Stimulated activated CD4-positive, alpha-beta T cell treated with anti-CD3 and anti-CD28 coated beads, Interleukin-2, amount 100 ng/mL, for 24 hours (primary cell): ENCODE data around the gene MAMDC4.

ENCODE experiments used
- DNase-seq, 2 donors: peaks; one replicate each; pipeline ENCODE4 v3.0.0-alpha.2; 2020

MAMDC4 gene

DNA sequence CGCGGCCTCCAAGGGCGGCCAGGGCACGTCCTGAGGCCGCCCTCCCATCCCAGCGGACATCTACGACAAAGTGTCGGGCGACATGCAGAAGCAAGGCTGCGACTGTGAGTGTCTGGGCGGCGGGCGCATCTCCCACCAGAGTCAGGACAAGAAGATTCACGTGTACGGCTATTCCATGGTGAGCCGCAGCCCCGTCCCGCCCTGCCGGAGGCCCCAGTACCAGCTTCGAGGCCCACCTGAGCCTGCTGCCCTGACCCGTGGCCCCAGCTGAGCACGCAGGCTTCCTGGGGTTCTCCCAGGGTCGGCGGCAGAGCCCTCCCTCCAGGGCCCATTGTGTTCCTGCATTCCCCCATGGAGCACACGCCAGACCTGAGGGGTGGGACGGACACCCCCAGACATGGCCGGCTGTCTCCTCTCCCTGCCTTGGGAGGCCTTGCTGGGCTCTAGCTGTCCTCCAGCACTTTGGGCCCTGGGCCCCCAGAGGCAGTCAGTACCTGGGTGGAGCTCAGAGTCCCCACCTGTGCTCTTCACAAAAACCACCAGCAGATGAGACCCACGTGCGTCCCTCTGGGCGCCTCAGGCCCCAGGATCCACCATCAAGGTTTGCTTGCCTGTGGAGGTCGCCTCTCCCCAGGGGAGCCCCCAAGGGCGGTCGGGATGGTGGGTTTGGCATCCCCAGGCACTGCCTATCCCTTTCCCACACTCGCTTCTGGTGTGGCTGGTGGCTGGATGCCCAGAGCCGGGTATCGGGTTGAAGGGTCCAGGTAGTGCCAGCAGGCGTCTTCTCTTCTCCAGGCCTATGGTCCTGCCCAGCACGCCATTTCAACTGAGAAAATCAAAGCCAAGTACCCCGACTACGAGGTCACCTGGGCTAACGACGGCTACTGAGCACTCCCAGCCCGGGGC lies 1.9 kb upstream of the MAMDC4 start:
- DNase-seq: no peak

DNA sequence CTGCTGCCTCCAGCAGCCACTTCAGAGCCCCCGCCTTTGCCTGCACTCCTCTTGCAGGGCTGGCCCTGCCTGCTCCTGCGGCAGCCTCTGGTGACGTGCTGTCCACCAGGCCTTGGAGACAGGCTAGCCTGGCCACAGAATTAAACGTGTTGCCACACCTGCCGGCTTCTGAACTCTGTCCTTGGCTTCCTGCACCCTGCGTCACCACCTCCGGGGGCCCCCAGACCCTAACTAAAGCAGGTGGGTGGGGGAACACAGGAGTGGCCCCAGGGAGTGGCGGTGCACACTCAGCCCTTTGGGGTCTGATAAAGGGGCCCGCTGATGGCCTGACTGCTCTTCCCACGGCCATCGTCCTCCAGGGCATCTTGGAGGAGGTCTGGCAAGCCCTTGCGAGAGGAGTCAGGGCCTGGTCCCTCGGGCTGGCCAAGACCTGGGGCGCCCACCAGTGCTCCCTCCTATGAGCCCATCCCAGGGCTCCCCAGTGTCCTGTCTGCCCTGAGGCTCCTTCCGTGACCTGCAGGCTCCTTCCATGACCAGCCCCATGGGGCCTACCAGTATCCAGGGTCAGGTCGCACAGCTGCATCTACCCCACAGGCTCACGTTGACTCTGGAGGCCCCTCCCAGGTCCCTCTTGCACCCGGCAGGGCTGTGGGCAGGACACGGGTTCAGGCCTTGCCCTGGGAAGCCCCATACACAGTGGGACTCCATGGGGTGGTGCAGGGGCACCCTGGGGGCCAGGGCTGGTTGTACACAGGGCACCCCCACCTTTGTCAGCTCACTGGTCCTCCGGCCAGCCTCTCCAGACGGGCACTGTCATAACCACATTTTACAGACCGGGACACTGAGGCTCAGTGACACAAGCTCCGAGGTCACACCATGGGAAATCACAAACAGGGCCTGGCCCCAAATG lies 1.0 kb upstream of the MAMDC4 start:
- DNase-seq: no peak

DNA sequence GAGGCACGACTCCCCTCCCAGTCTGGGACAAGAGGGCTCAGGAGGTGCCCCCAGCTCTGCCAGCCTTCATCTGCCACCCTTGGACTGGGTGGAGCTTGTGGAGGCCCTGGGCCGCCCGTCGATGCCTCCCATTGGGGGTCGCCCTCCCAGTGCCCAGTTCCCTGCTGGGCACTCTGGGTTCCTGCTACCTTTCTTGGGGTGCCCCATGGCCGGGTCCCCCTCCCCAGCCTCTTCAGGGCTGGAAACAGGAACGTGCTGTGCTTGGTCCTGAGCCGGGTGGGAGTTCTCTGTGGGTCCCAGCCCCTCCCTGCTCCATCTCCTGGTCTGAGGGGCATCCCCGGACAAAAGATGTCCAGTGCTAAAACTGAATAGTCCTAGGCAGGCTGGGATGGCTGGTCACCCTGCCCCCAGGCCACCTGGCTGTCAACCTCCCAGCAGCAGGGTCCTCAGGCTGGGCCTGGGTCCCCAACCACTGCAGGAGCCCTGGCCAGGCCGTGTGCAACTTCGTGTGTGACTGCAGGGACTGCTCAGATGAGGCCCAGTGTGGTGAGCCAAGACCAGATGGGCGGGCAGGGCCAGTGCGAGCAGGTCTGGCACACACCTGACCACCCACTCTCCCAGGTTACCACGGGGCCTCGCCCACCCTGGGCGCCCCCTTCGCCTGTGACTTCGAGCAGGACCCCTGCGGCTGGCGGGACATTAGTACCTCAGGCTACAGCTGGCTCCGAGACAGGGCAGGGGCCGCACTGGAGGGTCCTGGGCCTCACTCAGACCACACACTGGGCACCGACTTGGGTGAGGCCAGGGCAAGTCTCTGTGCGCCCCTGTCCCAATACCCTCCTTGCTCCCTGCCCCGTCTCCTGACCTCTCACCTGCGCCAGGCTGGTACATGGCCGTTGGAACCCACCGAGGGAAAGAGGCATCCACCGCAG lies 784 bp downstream of the MAMDC4 start:
- no peak for DNase-seq

DNA sequence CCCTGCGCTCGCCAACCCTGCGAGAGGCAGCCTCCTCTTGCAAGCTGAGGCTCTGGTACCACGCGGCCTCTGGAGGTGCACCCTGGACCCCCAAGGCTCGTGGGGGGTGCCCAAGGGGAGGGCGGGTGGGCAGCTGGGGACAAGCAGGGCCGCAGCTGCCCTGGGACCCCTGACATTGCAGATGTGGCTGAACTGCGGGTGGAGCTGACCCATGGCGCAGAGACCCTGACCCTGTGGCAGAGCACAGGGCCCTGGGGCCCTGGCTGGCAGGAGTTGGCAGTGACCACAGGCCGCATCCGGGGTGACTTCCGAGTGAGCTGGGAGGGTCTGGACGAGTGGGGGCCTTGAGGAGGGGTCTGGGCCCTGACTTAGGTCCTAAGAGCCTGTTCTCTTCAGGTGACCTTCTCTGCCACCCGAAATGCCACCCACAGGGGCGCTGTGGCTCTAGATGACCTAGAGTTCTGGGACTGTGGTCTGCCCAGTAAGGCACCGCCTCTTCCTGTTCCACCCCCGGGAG lies 1.5 kb downstream of the MAMDC4 start:
- DNase-seq: no peak

DNA sequence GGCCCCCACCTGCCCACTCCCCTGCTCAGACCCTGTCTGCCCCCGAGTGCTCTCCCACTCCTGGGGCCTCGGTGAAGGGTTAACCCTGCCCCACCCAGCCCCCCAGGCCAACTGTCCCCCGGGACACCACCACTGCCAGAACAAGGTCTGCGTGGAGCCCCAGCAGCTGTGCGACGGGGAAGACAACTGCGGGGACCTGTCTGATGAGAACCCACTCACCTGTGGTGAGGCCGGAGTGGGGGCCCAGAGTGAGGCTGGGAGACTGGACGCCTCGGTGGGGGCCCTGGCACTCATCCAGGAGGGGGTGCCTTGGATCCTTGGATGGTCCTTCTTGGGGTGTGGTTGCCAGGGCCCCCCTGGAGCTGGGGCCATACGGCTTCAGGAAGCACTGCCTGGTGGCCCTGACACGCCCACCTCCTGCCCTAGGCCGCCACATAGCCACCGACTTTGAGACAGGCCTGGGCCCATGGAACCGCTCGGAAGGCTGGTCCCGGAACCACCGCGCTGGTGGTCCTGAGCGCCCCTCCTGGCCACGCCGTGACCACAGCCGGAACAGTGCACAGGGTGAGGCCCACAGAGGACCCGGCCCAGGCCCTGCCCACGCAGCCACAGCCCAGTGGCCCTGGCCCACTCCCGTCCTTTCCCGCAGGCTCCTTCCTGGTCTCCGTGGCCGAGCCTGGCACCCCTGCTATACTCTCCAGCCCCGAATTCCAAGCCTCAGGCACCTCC lies 2.1 kb downstream of the MAMDC4 start:
- DNase-seq: no peak

DNA sequence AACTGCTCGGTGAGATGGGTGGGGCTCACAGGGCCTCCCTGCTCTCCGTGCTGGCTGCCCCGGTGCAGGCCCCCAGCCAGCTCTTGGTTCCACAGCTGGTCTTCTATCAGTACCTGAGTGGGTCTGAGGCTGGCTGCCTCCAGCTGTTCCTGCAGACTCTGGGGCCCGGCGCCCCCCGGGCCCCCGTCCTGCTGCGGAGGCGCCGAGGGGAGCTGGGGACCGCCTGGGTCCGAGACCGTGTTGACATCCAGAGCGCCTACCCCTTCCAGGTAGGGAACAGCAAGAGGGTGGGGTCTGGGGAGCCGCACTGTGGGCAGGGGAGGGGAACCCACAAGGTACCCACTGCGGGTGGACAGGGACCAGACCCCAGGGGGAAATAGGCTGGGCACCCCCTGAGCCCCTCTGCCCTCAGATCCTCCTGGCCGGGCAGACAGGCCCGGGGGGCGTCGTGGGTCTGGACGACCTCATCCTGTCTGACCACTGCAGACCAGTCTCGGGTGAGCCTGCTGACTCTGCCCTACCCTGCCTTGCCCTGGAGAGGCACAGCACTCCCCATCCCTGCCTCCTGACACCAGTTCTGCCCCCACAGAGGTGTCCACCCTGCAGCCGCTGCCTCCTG lies 2.8 kb downstream of the MAMDC4 start:
- no peak for DNase-seq

DNA sequence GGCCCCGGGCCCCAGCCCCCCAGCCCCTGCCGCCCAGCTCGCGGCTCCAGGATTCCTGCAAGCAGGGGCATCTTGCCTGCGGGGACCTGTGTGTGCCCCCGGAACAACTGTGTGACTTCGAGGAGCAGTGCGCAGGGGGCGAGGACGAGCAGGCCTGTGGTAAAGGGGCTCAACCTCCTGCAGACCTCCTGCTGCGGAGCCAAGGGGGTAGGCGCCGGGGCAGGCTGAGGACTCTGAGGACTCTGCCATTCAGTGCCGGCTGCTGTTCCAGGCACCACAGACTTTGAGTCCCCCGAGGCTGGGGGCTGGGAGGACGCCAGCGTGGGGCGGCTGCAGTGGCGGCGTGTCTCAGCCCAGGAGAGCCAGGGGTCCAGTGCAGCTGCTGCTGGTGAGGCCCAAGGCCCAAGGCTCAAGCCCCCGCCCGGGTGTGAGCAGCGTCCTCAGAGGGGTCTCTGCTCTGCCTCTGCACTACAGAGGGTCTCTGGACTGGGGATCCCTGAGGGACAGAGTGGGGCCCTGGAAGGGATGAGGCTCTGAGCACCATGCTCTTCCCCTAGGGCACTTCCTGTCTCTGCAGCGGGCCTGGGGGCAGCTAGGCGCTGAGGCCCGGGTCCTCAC lies 3.4 kb downstream of the MAMDC4 start:
- DNase-seq: no peak

DNA sequence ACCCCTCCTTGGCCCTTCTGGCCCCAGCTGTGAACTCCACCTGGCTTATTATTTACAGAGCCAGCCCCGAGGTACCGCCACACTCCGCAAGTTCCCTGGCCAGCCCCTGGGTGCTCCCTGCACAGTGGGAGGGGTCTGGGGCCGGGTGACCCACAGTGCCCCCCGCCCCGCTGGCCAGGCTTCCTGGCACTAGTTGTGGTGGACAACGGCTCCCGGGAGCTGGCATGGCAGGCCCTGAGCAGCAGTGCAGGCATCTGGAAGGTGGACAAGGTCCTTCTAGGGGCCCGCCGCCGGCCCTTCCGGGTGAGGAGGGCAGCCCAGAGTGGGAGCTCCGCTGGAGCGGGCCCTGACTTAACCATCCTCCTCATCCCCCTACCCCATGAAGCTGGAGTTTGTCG lies 3.9 kb downstream of the MAMDC4 start:
- DNase-seq: no peak

DNA sequence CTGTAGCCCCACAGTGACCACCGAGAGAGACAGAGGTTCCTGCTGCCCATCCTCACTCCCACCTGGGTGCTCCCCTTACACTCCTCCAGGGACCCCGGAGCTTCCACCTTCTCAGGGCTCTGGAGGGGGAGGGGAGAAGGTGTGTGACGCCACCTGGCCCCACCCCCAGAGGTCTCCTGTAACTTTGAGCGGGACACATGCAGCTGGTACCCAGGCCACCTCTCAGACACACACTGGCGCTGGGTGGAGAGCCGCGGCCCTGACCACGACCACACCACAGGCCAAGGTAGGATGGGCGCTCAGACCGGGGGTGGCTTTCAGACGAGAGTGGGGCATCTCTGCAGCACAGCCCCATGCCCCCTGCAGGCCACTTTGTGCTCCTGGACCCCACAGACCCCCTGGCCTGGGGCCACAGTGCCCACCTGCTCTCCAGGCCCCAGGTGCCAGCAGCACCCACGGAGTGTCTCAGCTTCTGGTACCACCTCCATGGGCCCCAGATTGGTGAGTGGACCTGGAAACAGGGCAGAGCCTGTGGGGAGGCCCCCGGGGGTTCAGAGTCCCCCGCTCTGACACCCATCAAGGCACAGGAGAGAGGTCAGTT lies 4.5 kb downstream of the MAMDC4 start:
- DNase-seq: no peak

DNA sequence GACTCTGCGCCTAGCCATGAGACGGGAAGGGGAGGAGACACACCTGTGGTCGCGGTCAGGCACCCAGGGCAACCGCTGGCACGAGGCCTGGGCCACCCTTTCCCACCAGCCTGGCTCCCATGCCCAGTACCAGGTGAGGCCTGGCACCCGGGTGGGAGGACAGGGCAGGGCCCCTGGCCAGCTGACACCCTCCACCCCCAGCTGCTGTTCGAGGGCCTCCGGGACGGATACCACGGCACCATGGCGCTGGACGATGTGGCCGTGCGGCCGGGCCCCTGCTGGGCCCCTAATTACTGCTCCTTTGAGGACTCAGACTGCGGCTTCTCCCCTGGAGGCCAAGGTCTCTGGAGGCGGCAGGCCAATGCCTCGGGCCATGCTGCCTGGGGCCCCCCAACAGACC lies 5.0 kb downstream of the MAMDC4 start:
- DNase-seq: no peak

DNA sequence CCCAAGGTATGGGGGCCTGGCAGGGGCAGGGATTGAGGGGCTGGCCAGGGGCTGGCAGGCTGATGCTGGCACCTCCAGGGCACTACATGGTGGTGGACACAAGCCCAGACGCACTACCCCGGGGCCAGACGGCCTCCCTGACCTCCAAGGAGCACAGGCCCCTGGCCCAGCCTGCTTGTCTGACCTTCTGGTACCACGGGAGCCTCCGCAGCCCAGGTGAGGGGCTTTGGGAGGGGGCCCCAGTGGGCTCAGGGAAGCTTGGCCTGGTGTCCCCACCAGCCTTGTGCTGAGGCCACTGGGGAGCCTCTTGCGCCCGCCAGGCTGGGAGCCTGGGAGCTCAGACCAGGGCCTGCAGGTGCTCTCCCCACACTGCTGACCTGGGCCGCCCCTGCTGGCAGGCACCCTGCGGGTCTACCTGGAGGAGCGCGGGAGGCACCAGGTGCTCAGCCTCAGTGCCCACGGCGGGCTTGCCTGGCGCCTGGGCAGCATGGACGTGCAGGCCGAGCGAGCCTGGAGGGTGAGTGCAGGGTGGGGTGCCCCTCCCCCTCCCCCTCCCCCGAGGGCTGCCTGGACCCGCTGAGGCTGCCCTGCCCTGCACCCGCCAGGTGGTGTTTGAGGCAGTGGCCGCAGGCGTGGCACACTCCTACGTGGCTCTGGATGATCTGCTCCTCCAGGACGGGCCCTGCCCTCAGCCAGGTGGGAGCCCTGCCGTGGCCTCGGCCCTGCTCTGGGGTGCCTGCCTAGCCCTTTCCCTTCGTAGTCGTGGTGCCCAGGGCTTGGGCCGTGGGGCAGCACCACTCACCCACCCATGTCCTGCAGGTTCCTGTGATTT lies 5.7 kb downstream of the MAMDC4 start:
- DNase-seq: no peak

DNA sequence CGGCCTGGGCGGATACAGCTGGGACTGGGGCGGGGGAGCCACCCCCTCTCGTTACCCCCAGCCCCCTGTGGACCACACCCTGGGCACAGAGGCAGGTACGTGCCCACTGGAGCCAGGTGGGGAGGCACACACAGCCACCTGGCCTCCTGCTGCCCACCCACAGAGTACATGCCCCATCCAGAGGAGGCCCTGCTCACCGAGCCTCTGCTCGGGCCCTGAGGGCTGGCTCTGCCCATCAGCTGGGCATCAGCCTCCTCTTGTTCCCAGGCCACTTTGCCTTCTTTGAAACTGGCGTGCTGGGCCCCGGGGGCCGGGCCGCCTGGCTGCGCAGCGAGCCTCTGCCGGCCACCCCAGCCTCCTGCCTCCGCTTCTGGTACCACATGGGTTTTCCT lies 6.3 kb downstream of the MAMDC4 start:
- DNase-seq: no peak

DNA sequence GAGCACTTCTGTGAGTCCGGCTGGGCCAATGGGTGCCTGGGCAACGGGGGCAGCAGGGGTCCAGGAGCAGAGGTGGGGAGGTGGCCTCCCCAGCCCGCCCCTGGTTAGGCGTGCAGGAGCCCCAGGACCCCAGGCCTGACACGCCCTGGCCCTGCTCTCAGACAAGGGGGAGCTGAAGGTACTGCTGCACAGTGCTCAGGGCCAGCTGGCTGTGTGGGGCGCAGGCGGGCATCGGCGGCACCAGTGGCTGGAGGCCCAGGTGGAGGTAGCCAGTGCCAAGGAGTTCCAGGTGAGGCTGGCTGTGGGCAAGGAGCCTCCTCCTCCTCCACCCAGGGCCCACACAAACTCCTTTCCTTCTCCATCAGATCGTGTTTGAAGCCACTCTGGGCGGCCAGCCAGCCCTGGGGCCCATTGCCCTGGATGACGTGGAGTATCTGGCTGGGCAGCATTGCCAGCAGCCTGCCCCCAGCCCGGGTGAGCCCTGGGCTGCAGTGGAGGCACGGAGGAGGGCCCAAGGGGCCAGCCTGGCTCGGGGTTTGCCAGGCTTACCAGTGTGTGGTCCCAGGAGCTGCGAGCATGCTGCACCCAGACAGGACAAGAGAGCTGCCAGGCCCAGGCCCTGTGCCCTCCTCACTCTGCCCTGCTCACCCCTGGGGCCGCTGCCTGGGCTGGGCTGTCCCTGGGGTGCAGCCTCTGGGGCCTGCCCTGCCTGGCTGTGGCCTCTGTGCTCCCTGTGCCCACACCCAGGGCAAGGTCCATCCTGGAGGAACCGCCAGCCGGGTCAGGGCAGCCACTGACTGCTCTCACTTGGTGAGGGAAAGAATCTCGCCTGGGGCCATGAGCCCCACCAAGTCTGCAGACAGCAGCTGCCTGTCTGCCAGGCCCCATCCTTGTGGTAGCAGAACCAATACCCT lies 7.0 kb downstream of the MAMDC4 start:
- DNase-seq: no peak

DNA sequence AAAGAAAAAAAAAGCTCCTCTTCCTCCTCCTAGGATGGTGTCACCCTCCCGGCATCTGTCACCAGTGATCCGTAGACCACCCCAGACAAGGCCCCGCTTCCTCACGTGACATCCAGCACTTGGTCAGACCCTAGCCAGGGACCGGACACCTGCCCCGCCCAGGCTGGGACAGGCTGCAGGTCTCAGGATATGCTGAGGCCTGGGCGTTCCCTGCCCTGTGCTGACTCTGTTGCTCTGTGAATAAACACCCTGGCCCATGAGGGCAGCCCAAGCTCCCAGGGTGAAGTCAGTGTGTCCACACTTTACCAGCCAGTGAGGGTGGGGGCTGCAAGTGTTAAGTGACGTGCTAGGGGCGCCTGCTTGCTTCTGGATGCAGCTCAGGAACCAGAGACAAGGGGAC lies 8.4 kb downstream of the MAMDC4 start:
- no peak for DNase-seq

DNA sequence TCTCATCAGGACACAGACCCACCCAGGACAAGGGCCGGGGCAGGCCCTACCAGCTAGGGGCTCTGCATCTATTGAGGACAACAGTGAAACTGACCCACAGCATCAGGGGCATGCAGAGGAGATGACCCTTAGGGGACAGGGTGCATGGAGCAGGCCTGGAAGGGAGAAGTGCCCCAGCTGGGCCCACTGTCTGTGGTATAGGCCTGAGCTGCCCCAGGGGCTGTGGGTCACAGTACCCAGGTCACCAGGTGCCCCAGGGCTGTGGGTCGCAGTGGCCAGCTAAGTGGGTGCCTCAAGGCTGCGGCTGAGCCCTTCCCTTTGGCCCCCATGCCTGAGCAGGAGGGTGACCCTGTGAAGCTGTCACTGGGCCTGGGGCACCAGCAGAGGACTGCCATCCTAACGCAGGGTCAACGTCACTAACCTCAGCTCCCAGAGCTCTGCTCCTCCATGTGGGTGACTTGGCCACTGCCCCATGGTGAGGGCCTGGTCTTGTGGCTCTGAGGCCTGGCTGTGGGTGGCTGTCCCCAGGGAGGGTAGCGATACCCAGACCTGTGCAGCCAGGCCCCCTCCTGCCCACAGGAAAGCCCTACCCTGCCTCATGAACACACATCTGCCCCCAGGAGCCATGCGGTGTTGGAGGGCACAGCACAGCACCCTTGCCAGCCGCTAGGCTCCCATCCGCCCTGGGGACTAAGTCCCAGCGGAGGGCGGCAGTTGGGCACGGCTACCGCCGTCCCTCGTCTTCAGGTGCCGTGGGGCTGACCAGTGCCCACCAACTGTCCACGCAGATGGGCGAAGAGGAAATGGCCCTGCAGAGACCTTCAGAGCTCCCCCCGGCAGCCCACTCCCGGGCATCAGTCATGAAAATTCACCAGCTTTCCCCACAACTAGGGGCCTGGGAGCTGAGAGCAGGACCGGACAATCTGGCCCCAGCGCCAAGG lies 9.1 kb downstream of the MAMDC4 start:
- no peak for DNase-seq

DNA sequence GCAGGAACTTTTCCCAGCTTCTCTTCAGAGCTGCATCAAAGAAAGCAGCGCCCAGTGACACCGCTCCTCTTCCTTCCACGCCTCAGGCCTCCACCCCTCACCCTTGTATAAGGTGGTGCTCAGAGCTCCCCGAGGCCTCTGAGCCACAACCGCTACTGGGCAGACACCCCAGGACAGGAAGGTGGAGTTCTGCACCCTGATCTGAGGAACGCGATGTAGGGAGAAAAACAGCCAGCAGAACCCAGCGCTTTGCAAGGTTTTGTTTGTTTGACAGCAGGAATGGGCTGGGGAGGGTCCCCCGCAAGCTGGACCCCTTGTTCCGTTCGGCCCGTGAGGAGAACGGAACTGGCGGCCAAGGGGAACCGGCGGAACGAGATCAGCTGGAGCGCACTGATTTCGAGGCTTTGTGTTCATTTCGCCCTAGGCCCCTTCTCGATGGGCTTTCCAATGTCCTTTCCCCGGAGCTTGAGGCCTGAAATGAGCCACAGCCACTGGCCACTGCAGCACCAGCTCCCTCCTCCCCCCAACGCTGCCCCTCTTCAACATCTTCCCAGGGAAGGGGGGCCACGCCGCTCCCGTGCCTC lies 9.8 kb downstream of the MAMDC4 start:
- DNase-seq: no peak
